ENCODE results near the gene DEDD. TPM values are rescaled to one million over a fixed set of nuclear protein-coding genes. Genes with fewer than 3 reads are reported as not detected.

The DEDD gene
- total RNA-seq, 1 donor from 2014 or later = 34.3 TPM

- DNase-seq (ENCODE audit: low spot score) (peak; percentile 53), ATAC-seq (no peak)
- intact Hi-C loops (cut with DNase I) = loop anchor here (10.0 kb wide), 1 partner anchor 104 kb away; no protein-coding TSS in a partner anchor
Measured at GRCh38 chr1:161099090-161099802, 33.2 kb downstream of the DEDD start.

GRCh38 chr1:161098210-161099068 lies 34.0 kb downstream of the DEDD start, which contains the start of gene KLHDC9:
TSS of gene KLHDC9 (plus strand) at chr1:161098361. CDS start at chr1:161098536, 175 bp downstream.
- ATAC-seq (peak; percentile 89), DNase-seq (ENCODE audit: low spot score) (peak; percentile 84)
- intact Hi-C loops (cut with DNase I) = loop anchor here (10.0 kb wide), 1 partner anchor 104 kb away; no protein-coding TSS in a partner anchor

- DNase-seq (ENCODE audit: low spot score) (peak; percentile 54), ATAC-seq (peak; percentile 74)
- intact Hi-C loops (cut with DNase I) = loop anchor here (10.0 kb wide), 1 partner anchor 102 kb away; no protein-coding TSS in a partner anchor
Measured at GRCh38 chr1:161096530-161096929, 35.9 kb downstream of the DEDD start.

- ATAC-seq (no peak), DNase-seq (ENCODE audit: low spot score) (no peak)
- intact Hi-C loops (cut with DNase I) = loop anchor here (10.0 kb wide), 1 partner anchor 101 kb away; no protein-coding TSS in a partner anchor
Measured at GRCh38 chr1:161096015-161096414, 36.5 kb downstream of the DEDD start.

- ATAC-seq = no peak
- DNase-seq (ENCODE audit: low spot score) = no peak
- intact Hi-C loops (cut with DNase I) = loop anchor here (10.0 kb wide), 1 partner anchor 100 kb away; no protein-coding TSS in a partner anchor
Measured at GRCh38 chr1:161095230-161095629, 37.2 kb downstream of the DEDD start.

- no peak for DNase-seq (ENCODE audit: low spot score)
- intact Hi-C loops (cut with DNase I) = loop anchor here (10.0 kb wide), 1 partner anchor 100 kb away; no protein-coding TSS in a partner anchor
- no peak for ATAC-seq
Measured at GRCh38 chr1:161094481-161094880, 38.0 kb downstream of the DEDD start.

- intact Hi-C loops (cut with DNase I) = loop anchor here (10.0 kb wide), 1 partner anchor 98 kb away; no protein-coding TSS in a partner anchor
- ATAC-seq (no peak), DNase-seq (ENCODE audit: low spot score) (no peak)
Measured at GRCh38 chr1:161092621-161093028, 39.8 kb downstream of the DEDD start.

- intact Hi-C loops (cut with DNase I) = loop anchor here (10.0 kb wide), 1 partner anchor 97 kb away; no protein-coding TSS in a partner anchor
- ATAC-seq = no peak
- DNase-seq (ENCODE audit: low spot score) = no peak
Measured at GRCh38 chr1:161091796-161092507, 40.5 kb downstream of the DEDD start.

GRCh38 chr1:161091093-161091492 lies 41.4 kb downstream of the DEDD start:
- intact Hi-C loops (cut with DNase I) = loop anchor here (10.0 kb wide), 1 partner anchor 96 kb away; no protein-coding TSS in a partner anchor
- ATAC-seq (no peak), DNase-seq (ENCODE audit: low spot score) (no peak)

- ATAC-seq (no peak), DNase-seq (ENCODE audit: low spot score) (no peak)
- intact Hi-C loops (cut with DNase I) = loop anchor here (10.0 kb wide), 1 partner anchor 96 kb away; no protein-coding TSS in a partner anchor
Measured at GRCh38 chr1:161090617-161091016, 41.9 kb downstream of the DEDD start.

- intact Hi-C loops (cut with DNase I) = loop anchor here (10.0 kb wide), 1 partner anchor 95 kb away; no protein-coding TSS in a partner anchor
- ATAC-seq (no peak), DNase-seq (ENCODE audit: low spot score) (no peak)
Measured at GRCh38 chr1:161089938-161090337, 42.5 kb downstream of the DEDD start.

- intact Hi-C loops (cut with DNase I) = no loop called here
- DNase-seq (ENCODE audit: low spot score) (peak; percentile 42), ATAC-seq (no peak)
Measured at GRCh38 chr1:161089251-161089924, 43.1 kb downstream of the DEDD start, which contains the start of gene NECTIN4. TSS of gene NECTIN4 (minus strand) at chr1:161089558. CDS start at chr1:161089296, 262 bp downstream.

GRCh38 chr1:161088587-161089110 lies 43.8 kb downstream of the DEDD start:
- ATAC-seq (no peak), DNase-seq (ENCODE audit: low spot score) (no peak)
- intact Hi-C loops (cut with DNase I) = no loop called here

- no peak for DNase-seq (ENCODE audit: low spot score)
- intact Hi-C loops (cut with DNase I) = no loop called here
- no peak for ATAC-seq
Measured at GRCh38 chr1:161086457-161086856, 46.0 kb downstream of the DEDD start.

GRCh38 chr1:161085165-161085564 lies 47.3 kb downstream of the DEDD start:
- no peak for ATAC-seq

GRCh38 chr1:161084597-161084988 lies 47.9 kb downstream of the DEDD start:
- DNase-seq (ENCODE audit: low spot score) (no peak), ATAC-seq (no peak)
- intact Hi-C loops (cut with DNase I) = no loop called here

More at GRCh38 chr1:161085165-161085564, 47.3 kb downstream of the DEDD start:
- intact Hi-C loops (cut with DNase I) = no loop called here
- DNase-seq (ENCODE audit: low spot score) = no peak

GRCh38 chr1:161083748-161084596 lies 48.5 kb downstream of the DEDD start:
- ATAC-seq (no peak), DNase-seq (ENCODE audit: low spot score) (no peak)
- intact Hi-C loops (cut with DNase I) = no loop called here
